HCT116 (cell line): Measurements from ENCODE around the gene KRT86. TPM values are rescaled to one million over a fixed set of nuclear protein-coding genes. Genes with fewer than 3 reads are reported as not detected.

ENCODE experiments used
- ATAC-seq: fragments of 200-7000 bp; cut with Tn5 transposase; 2 replicates; pipeline ENCODE4 v1.9.1; 2020; ENCODE audit warnings: mild to moderate bottlenecking, moderate library complexity
- BruUV-seq: library from RNA; stranded (reverse); fragments of 400-500 nt; replicated peaks from 2 replicates; lab custom pipeline; 2021; lab: Mats Ljungman, UMichigan
- CTCF ChIA-PET: fragments of 300-600 bp; sonication (Branson Sonifier 250); formaldehyde crosslinking; loops from one replicate; lab custom pipeline; 2021; ENCODE audit warnings: antibody characterized with exemption; lab: Charles Lee
- POLR2A ChIA-PET: fragments of 300-600, 350-600 bp; sonication (Branson Sonifier 250); formaldehyde crosslinking; loops from one replicate; lab custom pipeline; 2021; ENCODE audit warnings: antibody characterized with exemption; lab: Charles Lee
- RAD21 ChIA-PET, 2 experiments: fragments of 300-600 bp; sonication (Branson Sonifier 250); formaldehyde crosslinking; loops; one replicate each; lab custom pipeline; 2023; ENCODE audit warnings: low total read pairs in 2 of 2; ENCODE audit not compliant: uncharacterized antibody in 2 of 2, unreplicated experiment in 2 of 2, low non-redundant PET in 1 of 2; lab: Charles Lee
- DNase-seq: peaks from one replicate; pipeline ENCODE4 v3.0.0-alpha.2; 2010; ENCODE audit warnings: low read depth, low spot score
- H2AFZ ChIP-seq: fragments of 200-600 bp; shearing (Covaris generic), sonication (generic); 2 replicates; pipeline ENCODE4 v1.6.1; 2017; ENCODE audit warnings: low read depth, mixed run types, mixed read lengths, antibody characterized with exemption, low read length; ENCODE audit not compliant: poor library complexity, severe bottlenecking
- H3K27ac ChIP-seq: 2 replicates; pipeline ENCODE4 v1.5.1; 2012; ENCODE audit warnings: low read depth, low read length
- H3K27me3 ChIP-seq: fragments of 200-600 bp; sonication (generic); 2 replicates; pipeline ENCODE4 v1.6.1; 2016; ENCODE audit warnings: mixed run types, low read length, mixed read lengths; ENCODE audit not compliant: insufficient read depth
- H3K36me3 ChIP-seq, 2 experiments: fragments of 200-500 bp in 1 of 2; fragments of 200-600 bp in 1 of 2; sonication (Bioruptor generic) in 1 of 2; sonication (generic) in 1 of 2; 2 replicates each; pipeline versions ENCODE4 v1.5.1 to v1.6.1; 2014 to 2016; ENCODE audit warnings: low read length in 2 of 2, inconsistent platforms in 1 of 2, mixed read lengths in 1 of 2, mixed run types in 1 of 2; ENCODE audit not compliant: insufficient read depth in 2 of 2, control insufficient read depth in 1 of 2
- H3K4me1 ChIP-seq, 2 experiments: fragments of 200-600 bp in 1 of 2; sonication (generic) in 1 of 2; 2 replicates each; pipeline versions ENCODE4 v1.5.1 to v1.6.1; 2012 to 2017; ENCODE audit warnings: low read length in 2 of 2, inconsistent platforms in 1 of 2, mild to moderate bottlenecking in 1 of 2, mixed read lengths in 1 of 2, mixed run types in 1 of 2, moderate library complexity in 1 of 2; ENCODE audit not compliant: insufficient read depth in 2 of 2, control insufficient read depth in 1 of 2
- H3K4me2 ChIP-seq: fragments of 200-600 bp; sonication (generic); 2 replicates; pipeline ENCODE4 v1.6.1; 2017; ENCODE audit warnings: mixed run types, low read length, mixed read lengths
- H3K4me3 ChIP-seq, 2 experiments: fragments of 200-600 bp in 1 of 2; sonication (generic) in 1 of 2; replicated peaks in 1 of 2; 2 replicates each; pipeline ENCODE4 v1.5.1; 2011 to 2016; ENCODE audit warnings: low read length in 2 of 2, control low read depth in 1 of 2, low read depth in 1 of 2, mild to moderate bottlenecking in 1 of 2, mixed read lengths in 1 of 2, mixed run types in 1 of 2
- H3K79me2 ChIP-seq: fragments of 200-600 bp; sonication (generic); 2 replicates; pipeline ENCODE4 v1.6.1; 2017; ENCODE audit warnings: mild to moderate bottlenecking, mixed run types, low read length, moderate library complexity, mixed read lengths; ENCODE audit not compliant: insufficient read depth
- H3K9ac ChIP-seq: fragments of 200-600 bp; sonication (generic); 2 replicates; pipeline ENCODE4 v1.6.1; 2016; ENCODE audit warnings: low read length, mixed read lengths
- H3K9me2 ChIP-seq: fragments of 200-600 bp; sonication (generic), shearing (Covaris generic); 2 replicates; pipeline ENCODE4 v1.6.1; 2017; ENCODE audit warnings: mixed run types, mild to moderate bottlenecking, moderate library complexity; ENCODE audit not compliant: insufficient read depth
- H3K9me3 ChIP-seq, 2 experiments: fragments of 200-500 bp in 1 of 2; fragments of 200-600 bp in 1 of 2; sonication (Bioruptor generic) in 1 of 2; sonication (generic) in 1 of 2; 2 replicates each; pipeline ENCODE4 v1.6.1; 2014 to 2017; ENCODE audit warnings: low read length in 2 of 2, mixed read lengths in 2 of 2, inconsistent platforms in 1 of 2, low read depth in 1 of 2, mild to moderate bottlenecking in 1 of 2, mixed run types in 1 of 2, moderate library complexity in 1 of 2; ENCODE audit not compliant: control insufficient read depth in 1 of 2, insufficient read depth in 1 of 2
- H4K20me1 ChIP-seq: fragments of 200-600 bp; sonication (generic), shearing (Covaris generic); 2 replicates; pipeline ENCODE4 v1.6.1; 2017; ENCODE audit warnings: mixed run types, mild to moderate bottlenecking, moderate library complexity; ENCODE audit not compliant: insufficient read depth
- CBX3 ChIP-seq: IDR thresholded peaks from 2 replicates; pipeline ENCODE4 v1.6.1; 2012; ENCODE audit warnings: low read depth
- CTCF ChIP-seq, 3 experiments: fragments of 200-600 bp in 1 of 3; sonication (generic) in 1 of 3; IDR thresholded peaks in 2 of 3; conservative IDR thresholded peaks in 1 of 3; 2 replicates each; pipeline ENCODE4 v1.5.1; 2012 to 2017; ENCODE audit warnings: low read depth in 2 of 3, low read length in 2 of 3, antibody characterized with exemption in 1 of 3, borderline replicate concordance in 1 of 3, control low read depth in 1 of 3, mild to moderate bottlenecking in 1 of 3, mixed read lengths in 1 of 3, mixed run types in 1 of 3, moderate library complexity in 1 of 3; ENCODE audit not compliant: insufficient read depth in 1 of 3
- EGR1 ChIP-seq: IDR thresholded peaks from 2 replicates; pipeline ENCODE4 v1.6.1; 2012; ENCODE audit warnings: low read depth
- ELF1 ChIP-seq: IDR thresholded peaks from 2 replicates; pipeline ENCODE4 v1.6.1; 2012; ENCODE audit warnings: low read depth, borderline replicate concordance
- POLR2A ChIP-seq: IDR thresholded peaks from 2 replicates; pipeline ENCODE4 v1.7.0; 2011; ENCODE audit warnings: borderline replicate concordance; ENCODE audit not compliant: insufficient read depth, insufficient read length; ENCODE audit errors: extremely low read depth
- RAD21 ChIP-seq: IDR thresholded peaks from 2 replicates; pipeline ENCODE4 v1.6.1; 2012; ENCODE audit warnings: low read depth, mild to moderate bottlenecking
- REST ChIP-seq: IDR thresholded peaks from 2 replicates; pipeline ENCODE4 v1.6.1; 2012; ENCODE audit warnings: low read depth
- SP1 ChIP-seq: IDR thresholded peaks from 2 replicates; pipeline ENCODE4 v1.6.1; 2012; ENCODE audit warnings: low read depth
- ZBTB33 ChIP-seq: IDR thresholded peaks from 2 replicates; pipeline ENCODE4 v1.6.1; 2011; ENCODE audit warnings: mild to moderate bottlenecking, low read length, moderate library complexity; ENCODE audit not compliant: insufficient replicate concordance; ENCODE audit errors: extremely low read depth
- intact Hi-C: fragments of 100-400 bp; cut with micrococcal nuclease; formaldehyde crosslinking; loops from 2 replicates; pipeline ENCODE4 v1.10.0; 2022
- total RNA-seq: library from RNA; stranded (reverse); gene quantifications from one replicate; pipeline ENCODE4 v1.2.1, GENCODE V29; 2021; ENCODE audit not compliant: unreplicated experiment

KRT86 gene
- total RNA-seq, 1 experiment from 2014 or later: 1.5 TPM

DNA sequence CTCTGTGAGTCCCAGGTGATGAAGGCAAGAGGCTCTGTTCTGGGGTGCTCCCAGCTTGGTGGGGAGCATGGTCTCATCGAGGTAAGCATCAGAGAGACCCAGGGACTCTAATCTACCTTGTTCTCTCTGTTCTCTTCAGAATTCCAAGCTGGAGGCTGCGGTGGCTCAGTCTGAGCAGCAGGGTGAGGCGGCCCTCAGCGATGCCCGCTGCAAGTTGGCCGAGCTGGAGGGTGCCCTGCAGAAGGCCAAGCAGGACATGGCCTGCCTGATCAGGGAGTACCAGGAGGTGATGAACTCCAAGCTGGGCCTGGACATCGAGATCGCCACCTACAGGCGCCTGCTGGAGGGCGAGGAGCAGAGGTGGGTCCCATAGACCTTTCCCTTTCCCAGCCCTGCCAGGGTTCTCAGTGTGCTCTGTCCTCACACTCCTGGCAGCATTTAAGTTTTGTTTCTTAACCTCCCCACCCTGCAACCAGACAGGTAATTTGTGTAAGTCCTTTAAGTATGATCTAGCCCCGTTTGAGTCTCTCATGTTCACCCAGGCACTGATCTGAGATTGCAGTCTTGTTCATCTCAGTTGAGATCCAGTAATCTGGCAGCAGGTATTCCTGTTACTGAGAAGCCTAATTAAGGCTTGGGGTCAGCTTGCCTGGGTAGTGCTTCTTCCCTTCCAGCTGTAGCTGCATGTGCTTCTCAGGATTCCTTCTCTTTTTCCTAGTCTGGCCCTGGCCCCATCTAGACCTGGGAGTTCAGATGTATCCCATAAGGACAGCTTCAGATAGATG, 31.7 kb downstream of the KRT86 start:
- no TSS peak for BruUV-seq
- Histone ChIP-seq H3K36me3 (no peaks in the 10 kb centered on the region), H3K9ac (no peak overlapping the region), H3K9me2 (no peaks in the 10 kb centered on the region), H3K4me1 (peaks cover 10 to 36% of the 10 kb centered on the region in 2 experiments), H3K79me2 (no peaks in the 10 kb centered on the region), H3K4me2 (no peak overlapping the region), H3K9me3 (no peaks in the 10 kb centered on the region), H3K27me3 (no peaks in the 10 kb centered on the region)
- intact Hi-C loops: no loop called here
- RAD21 ChIA-PET: interaction anchor here (1.2 to 2.4 kb wide), 2 partner anchors 158 to 163 kb away, joined by 3 to 5 read pairs; no protein-coding TSS in a partner anchor
- no peak for DNase-seq
- peak; percentile 52 for ATAC-seq
- peak in 2 of 3 experiments; percentile 53 to 55; a peak in 4 of 6 replicates for TF ChIP-seq CTCF (IDR thresholded peaks at IDR 0.05 in 2 of 3, conservative IDR thresholded peaks at IDR 0.05 in 1 of 3; ENCODE audit: borderline replicate concordance in 1 of 3, insufficient read depth in 1 of 3, low read depth in 2 of 3, low read length in 2 of 3)
- no peak for TF ChIP-seq SP1
- TF ChIP-seq, all 23 proteins: peak for 1
- Histone ChIP-seq H3K4me3 (no peak overlapping the region), H2AFZ (no peak overlapping the region), H4K20me1 (no peaks in the 10 kb centered on the region), H3K27ac (no peak overlapping the region)
- POLR2A ChIA-PET: interaction anchor here (0.7 to 2.4 kb wide), 3 partner anchors 19 to 645 kb away, joined by 3 to 16 read pairs (median 3); no protein-coding TSS in a partner anchor
- CTCF ChIA-PET: interaction anchor here (1.0 to 2.3 kb wide), 12 partner anchors 13 to 230 kb away, joined by 3 to 16 read pairs (median 6); no protein-coding TSS in a partner anchor

- no peak overlapping the region for H3K4me2 ChIP-seq
- TSS peak; percentile 55 for BruUV-seq
- H3K4me3 ChIP-seq: no peak overlapping the region
- intact Hi-C loops: no loop called here
- CTCF ChIA-PET: interaction anchor here (1.0 to 2.3 kb wide), 12 partner anchors 12 to 229 kb away, joined by 3 to 16 read pairs (median 6); no protein-coding TSS in a partner anchor
- H2AFZ ChIP-seq: no peak overlapping the region
- no peaks in the 10 kb centered on the region for H3K27me3 ChIP-seq
- DNase-seq (no peak), ATAC-seq (no peak)
- H3K9me2 ChIP-seq: no peaks in the 10 kb centered on the region
- peaks cover 10 to 32% of the 10 kb centered on the region in 2 experiments for H3K4me1 ChIP-seq
- H4K20me1 ChIP-seq: no peaks in the 10 kb centered on the region
- POLR2A ChIA-PET: interaction anchor here (0.7 to 2.4 kb wide), 3 partner anchors 20 to 644 kb away, joined by 3 to 16 read pairs (median 3); no protein-coding TSS in a partner anchor
- H3K79me2 ChIP-seq: no peaks in the 10 kb centered on the region
- RAD21 ChIA-PET: interaction anchor here (1.2 to 2.4 kb wide), 2 partner anchors 158 to 163 kb away, joined by 3 to 5 read pairs; no protein-coding TSS in a partner anchor
- H3K9me3 ChIP-seq: no peaks in the 10 kb centered on the region
- no peaks in the 10 kb centered on the region for H3K36me3 ChIP-seq
- no peak overlapping the region for H3K27ac ChIP-seq
- H3K9ac ChIP-seq: no peak overlapping the region
- TF ChIP-seq ZBTB33 (no peak), ELF1 (no peak), REST (no peak), EGR1 (no peak), CBX3 (no peak), POLR2A (no peak), RAD21 (no peak)
Observed at GRCh38 chr12:52306731-52307130, 32.3 kb downstream of the KRT86 start.
